Adrenal gland (tissue), 5 donors: ENCODE results near the gene BSDC1.

Experiments
- POLR2A ChIP-seq, 2 donors: fragments of 450-650 bp; IDR thresholded peaks; one replicate each; pipeline ENCODE4 v1.6.1; 2017; ENCODE audit warnings: antibody characterized with exemption in 2 of 2, mild to moderate bottlenecking in 2 of 2, moderate library complexity in 1 of 2
- TF ChIP-seq, protein P1 (sequence below), 6 experiments: fragments of 450-650 bp in 4 of 6; fragments of 200-600 bp in 2 of 6; sonication (generic) in 1 of 6; IDR thresholded peaks; 1 replicate in 5 of 6; 2 replicates in 1 of 6; pipeline versions ENCODE4 v1.5.1 to v1.8.0; 2016 to 2021; ENCODE audit warnings: antibody characterized with exemption in 6 of 6, mild to moderate bottlenecking in 2 of 6, moderate library complexity in 1 of 6
- donor health status: DM: no; HTN: no; CAD: no.

GRCh38 chr1:32345289-32345827, 48.9 kb downstream of the BSDC1 start:
- TF ChIP-seq, protein P1, sequence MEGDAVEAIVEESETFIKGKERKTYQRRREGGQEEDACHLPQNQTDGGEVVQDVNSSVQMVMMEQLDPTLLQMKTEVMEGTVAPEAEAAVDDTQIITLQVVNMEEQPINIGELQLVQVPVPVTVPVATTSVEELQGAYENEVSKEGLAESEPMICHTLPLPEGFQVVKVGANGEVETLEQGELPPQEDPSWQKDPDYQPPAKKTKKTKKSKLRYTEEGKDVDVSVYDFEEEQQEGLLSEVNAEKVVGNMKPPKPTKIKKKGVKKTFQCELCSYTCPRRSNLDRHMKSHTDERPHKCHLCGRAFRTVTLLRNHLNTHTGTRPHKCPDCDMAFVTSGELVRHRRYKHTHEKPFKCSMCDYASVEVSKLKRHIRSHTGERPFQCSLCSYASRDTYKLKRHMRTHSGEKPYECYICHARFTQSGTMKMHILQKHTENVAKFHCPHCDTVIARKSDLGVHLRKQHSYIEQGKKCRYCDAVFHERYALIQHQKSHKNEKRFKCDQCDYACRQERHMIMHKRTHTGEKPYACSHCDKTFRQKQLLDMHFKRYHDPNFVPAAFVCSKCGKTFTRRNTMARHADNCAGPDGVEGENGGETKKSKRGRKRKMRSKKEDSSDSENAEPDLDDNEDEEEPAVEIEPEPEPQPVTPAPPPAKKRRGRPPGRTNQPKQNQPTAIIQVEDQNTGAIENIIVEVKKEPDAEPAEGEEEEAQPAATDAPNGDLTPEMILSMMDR (IDR thresholded peaks at IDR 0.05): no peak
- TF ChIP-seq POLR2A (IDR thresholded peaks at IDR 0.05): no peak
